HG03135 (cell line): Measurements from ENCODE around the gene WIPF3.

ENCODE experiments used
- ATAC-seq: cut with Tn5 transposase; IDR thresholded peaks from one replicate; pipeline ENCODE4 v1.9.1; 2021; ENCODE audit warnings: mild to moderate bottlenecking, moderate library complexity; ENCODE audit not compliant: unreplicated experiment

WIPF3 gene, protein sequence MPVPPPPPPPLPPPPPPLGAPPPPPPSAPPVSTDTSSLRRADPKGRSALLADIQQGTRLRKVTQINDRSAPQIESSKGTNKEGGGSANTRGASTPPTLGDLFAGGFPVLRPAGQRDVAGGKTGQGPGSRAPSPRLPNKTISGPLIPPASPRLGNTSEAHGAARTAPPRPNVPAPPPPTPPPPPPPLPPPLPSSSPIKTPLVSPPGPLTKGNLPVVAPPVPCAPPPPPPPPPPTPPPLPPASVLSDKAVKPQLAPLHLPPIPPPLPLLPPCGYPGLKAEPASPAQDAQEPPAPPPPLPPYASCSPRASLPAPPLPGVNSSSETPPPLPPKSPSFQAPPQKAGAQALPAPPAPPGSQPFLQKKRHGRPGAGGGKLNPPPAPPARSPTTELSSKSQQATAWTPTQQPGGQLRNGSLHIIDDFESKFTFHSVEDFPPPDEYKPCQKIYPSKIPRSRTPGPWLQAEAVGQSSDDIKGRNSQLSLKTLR

DNA sequence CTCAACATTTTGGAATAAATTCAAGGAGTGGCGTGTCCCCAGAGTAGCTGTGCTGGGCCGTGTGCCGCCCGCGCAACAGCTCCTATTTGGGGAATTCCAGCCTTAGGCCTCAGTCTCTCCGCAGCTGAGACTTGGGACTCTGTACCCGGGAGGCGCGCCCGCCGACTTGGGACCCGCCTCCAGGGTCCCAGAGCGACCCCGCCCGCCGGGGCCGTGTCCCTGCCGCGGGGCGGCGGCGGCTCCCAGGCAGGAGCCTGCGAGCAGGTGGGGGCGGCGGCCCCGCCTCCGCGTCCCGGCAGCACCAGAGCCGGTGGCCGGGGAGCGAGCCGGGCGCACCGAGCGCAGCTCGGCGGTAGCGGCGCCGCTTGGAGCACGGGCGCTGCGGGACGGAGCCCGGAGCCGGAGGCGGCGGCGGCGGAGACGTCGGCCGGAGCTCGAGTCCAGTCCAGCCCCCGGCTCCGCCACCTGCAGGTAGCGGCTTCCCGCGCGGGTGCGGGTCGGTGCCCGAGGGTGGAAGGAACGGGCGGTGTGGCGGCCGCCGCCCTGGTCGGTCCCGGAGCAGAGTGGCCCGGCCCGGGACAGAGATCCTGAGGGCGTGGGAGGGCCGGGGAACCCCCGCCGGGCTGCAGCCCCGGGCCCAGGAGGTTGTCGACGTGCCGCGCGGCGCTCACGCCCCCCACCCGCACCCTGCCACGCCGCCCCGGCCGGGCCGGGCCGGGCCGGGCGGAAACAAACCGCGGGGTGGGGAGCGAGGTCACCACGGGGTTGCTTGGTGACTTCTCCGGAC is at the start of gene WIPF3:
TSS of gene WIPF3 (plus strand) at position 301 of the 787 bp plus-strand sequence. CDS start 28,217 bp downstream, outside the sequence.
- no peak for ATAC-seq

DNA sequence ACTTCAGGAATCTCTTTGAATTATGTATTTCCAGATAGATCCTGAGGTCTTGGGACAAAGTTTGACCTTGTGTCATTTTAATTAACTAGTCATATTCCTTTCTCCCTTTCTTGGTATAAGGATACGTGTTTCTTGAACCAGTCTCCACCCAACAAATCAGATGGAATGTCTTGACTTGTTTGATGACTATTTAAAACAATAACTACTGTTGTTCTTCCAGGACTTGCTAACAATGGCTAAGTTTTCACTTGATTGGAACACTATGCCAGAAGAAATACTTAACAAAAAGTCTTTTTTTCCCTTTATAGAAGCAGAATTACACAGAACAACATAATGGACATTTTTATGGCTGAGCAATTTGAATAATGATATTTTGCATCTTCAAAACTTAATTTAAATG is 43.0 kb upstream of the WIPF3 start:
- ATAC-seq = no peak

DNA sequence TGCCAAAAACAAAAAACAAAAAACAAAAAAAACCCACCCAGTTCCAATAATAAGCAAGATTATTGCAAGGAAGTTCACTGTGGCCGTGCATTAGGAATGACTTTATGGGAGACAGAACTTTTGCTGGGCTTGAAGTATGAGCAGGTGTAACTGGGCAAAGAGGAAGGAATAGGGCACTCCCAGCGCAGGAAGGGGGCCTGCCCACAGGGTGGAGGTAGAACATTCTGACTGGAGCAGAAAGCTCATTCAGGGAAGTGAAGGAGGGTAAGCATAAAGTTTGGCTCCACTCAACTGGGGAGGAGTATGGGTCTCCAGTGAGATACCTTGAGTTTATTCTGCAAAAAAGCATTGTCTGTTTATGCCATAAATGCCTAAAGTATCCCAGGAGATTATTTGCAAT is 42.1 kb upstream of the WIPF3 start:
- ATAC-seq = no peak

DNA sequence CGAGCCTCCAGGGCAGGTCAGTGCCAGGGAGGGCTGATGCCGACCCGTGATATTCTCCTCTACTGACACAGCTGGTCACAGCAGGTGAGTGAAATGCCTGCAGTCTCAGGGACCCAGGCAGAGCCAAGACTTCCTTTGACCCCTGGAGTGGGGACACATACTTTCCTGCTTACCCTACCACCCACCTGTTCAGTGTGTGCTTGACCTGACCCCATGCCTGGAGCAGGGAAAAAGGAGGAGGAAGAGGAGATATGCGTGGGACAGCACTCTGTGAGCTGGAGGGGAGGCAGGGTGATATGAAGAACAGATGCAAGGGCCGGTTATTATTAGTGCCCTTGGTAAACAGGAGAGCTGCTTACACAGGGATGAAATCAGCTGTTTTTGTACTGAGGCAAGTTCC is 40.8 kb upstream of the WIPF3 start:
- ATAC-seq = no peak

DNA sequence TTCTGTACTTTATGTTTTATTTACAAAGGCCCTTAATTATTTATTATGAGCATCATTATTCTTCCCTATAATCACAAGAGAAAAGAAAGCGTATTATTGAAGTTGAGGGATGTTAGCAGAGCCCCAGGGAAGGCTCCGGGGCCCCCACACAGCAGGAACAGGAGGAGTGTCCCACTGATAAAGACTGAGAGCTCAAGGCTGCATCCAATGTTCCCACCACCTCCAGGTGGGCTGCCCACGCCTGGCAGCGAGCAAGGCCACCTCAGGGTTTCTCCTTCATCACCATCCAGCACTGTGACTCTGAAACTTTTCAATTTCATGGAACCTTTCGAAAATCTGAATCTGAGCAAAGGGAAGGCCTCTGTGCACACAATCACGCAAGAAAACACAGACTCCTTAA is 35.9 kb upstream of the WIPF3 start:
- ATAC-seq = no peak

DNA sequence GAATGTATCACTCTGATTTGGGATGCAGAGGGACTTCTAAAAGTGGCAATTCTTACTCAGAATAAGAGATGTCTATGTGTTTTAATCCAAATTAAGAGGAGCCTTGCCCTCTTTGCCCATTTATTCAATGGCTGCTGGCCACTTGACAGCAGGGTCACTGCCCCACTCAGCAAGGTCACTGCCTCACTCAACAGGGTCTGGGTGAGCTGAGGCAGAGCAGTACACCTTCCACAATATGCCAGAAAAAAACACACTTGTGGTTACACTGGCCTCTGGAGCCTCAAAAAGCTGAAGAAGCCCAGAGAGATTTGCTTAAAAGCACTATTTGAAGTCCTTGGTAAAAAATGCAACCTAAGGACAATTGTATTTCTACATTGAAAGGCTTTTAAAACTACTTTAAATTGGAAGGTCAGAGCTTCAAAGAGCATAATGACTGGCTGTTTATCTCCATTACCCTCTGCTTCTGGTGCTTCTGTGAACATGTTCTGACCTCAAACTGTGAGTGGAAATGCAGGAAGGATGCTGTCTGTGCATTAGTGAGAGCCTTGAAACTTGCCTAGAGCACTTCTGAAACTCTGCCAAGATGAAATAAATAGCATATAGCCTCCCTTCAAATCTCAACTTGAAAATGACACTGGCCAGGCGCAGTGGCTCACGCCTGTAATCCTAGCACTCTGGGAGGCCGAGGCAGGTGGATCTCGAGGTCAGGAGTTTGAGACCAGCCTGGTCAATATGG is 35.1 kb upstream of the WIPF3 start:
- no peak for ATAC-seq

DNA sequence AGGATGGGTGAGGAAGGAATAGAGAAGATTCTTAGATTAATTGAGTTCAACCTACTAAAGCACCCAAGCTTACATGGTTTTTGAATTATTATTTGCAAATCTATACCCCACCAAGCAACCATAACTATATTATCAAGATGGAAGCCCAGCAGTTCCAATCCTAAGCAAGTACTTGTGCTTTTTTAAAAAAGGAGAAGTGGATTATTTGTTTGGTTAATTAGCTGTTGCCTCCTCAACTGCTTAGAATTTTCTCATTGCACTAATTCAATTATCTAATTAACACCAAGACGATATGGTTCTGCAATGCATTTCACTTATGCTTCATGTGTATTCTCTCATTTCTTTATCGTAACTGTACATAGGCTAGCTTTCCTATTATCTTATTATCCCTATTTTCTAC is 27.3 kb upstream of the WIPF3 start:
- ATAC-seq = no peak

DNA sequence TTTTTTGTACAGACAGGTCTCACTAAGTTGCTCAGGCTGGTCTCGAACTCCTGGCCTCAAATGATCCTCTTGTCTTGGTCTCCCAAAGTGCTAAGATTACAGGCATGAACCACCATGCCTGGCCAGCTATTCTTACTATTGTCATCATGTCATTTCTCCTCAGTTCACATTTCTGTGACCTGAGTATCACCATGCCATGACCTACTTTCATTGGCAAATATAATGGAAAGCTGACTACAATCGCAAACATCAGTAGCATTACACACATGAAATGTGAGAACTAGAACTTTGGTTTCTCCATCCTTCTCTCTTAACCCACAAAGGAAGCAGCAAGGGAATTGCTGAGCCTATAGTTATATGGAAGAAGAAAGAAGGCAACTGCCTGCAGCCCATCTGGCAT is 26.0 kb upstream of the WIPF3 start:
- ATAC-seq = no peak

DNA sequence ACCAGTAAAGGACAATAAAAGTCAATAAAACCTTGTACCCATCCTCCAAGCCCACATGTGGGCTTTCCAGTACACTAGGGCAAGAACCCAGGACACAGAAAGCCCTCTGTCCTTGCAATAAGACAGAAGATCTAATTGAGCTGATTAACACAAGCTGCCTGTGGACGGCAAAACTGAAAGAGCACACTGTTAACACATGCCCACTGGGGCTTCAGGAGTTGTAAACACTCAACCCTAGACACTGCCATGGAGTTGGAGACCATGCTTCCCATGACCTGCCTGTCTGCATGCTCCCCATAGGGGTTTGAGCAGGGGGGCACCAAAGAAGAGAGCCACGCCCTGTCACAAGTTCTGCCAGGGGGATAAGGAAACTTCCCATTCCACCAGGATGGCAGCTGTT is 22.6 kb upstream of the WIPF3 start:
- no peak for ATAC-seq

DNA sequence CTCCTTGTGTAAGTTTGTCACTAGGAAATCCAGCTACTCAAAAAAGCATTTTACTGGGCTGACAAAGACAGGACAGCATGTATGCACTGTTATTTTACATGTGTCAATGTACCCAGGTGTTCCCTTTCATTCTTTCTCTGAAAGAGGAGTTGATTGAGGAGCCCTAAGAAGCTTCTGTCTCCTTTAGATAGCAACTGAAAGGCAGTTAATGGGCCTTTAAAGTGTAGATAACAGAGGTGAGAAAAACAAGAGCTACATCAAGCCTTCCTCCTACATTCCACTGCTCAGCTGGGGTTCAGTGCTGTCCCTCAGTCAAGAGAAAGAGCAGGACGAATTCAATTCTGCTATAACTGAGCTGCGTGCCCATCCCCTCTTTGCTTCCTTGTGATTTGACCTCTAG is 12.8 kb upstream of the WIPF3 start:
- no peak for ATAC-seq

DNA sequence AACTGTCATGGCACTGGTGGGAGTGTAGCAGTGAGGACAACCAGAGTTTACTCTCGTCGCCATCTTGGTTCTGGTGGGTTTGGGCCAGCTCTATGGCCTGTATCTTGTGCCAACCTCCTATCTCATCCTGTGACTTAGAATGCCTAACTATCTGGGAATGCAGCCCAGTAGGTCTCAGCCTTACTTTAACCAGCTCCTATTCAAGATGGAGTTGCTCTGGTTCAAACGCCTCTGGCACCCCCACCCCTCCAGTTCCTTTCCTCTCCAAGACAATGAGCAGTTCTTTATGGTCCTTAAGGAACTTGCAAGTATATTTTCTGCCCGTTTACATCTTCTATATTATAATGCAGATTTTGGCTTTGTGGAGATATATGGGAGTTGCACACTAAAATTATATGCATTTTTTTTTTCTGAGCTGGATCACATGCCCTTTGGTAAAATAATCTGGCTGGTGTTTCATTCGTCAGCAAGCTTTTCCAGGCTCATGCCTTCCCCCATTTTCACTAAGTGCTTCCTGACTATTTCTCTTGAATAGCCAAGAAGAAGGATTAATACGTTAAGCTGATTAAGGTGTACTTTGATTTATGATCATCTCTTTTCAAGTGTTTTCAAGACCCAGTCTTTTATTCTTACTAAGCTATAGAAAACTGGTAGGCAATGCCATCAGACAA is 11.2 kb upstream of the WIPF3 start:
- no peak for ATAC-seq

DNA sequence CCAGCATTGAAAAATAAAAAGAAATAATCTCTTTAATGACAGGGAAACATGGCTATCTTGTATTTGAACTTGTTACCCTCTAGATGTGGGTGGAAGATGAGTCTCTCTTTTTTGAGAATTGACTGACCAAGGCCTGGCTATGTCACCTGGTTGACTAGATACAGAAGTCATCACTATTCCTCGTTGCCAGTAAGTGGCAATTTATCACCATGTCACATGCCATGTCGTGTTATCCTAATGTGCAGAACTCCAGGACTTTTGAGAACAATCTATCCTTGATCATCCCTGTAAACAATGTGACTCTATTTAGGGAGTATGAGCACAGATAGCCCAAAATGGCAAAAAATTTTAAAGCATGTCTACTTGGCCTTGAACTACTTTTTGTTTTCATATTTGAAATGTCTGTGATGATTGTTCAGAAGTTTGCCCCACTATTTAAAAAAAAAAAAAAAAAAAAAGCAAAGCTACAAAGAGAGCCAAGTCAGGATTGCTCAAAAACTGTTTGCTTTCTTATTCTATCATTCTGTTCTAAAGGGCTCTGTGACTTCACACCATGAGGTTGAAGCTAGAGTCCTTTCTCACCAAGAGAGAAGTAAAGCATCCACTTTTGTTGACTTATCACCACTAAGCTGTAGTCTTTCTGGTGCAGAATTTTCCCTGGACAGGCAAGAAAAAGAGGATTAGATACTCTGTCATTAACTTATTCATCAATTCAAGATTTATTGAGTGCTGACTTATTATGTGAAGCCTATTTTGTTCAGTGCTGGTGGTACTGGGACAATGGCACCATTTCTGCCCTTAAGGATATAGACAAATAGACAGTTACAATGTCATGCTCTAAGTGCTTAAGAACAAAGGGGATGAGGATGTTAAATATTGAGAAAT is 10.4 kb upstream of the WIPF3 start:
- no peak for ATAC-seq

DNA sequence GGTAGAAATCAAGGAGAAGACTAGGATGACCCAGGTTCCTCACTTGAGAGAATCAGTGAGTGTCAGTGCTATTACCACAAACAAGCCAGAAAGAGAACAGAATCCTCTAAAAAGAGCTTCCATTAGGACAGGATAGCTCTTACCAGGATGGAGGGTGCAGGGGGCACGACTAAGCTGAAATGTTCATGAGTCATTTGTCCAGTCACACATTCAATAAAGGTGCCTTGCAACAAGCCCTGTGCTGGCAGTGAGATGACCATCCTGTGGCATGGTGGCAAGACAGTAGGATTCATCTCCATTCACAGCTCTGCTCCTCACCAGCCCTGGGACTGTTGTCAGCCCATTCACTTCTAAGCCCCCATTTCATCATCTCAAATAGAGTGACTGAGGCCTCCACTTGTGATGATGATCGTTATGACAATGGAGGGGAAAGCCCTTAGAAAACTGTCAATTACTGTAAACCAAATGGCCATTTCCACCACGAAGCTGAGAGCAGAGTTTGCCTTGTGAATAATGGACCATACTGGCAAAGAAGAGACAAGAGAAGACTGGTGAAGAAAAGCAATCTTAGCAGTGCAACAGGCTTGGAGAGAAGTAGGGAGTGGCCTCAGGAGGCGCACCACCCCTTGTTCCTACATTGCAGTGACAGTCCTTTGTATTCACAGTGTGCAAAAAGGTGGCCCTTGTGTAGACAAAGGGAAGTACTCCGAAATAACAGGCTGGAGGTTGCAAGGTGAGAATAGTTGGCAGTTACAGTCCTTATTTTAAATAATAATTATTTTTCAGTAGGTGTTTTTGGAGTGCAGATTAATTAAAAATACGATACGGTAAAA is 9.0 kb upstream of the WIPF3 start:
- no peak for ATAC-seq

DNA sequence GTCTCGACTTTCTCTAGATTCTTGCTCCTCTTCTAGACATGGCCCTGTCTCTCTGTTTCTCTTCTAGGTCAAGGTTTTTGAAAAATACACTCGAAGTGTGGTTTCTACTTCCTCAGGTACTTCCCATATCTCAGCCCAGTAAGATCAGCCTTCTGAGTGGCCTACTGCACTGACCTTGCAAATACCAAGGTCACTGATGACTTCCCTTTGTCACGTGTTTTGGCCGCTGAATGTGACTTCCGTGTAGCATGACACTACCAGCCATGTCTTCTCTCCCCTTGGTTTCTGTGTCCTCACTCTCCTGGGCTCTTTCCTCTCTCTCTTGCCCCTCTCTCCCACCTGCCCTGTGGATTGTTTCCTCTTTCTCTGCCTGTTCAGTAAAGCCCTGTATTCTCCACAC is 7.9 kb upstream of the WIPF3 start:
- no peak for ATAC-seq

DNA sequence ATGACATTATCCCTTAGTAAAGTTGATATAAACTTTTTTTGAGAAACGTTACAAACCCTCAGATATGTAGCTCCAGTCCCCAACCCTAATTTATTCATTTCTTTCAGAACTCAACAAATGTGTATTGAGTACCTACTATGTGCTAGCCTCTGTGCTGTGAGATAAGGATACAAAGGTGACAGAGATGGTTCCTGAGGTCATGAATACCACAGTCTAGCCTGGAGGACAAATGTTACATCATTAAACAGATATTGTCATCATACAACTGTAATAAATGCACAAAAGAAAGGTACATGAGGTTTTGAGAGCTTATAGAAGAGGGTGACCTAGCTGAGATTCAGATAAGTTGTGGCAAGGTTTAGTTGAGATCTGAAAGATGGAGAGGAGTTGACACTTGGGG is 4.4 kb upstream of the WIPF3 start:
- no peak for ATAC-seq

DNA sequence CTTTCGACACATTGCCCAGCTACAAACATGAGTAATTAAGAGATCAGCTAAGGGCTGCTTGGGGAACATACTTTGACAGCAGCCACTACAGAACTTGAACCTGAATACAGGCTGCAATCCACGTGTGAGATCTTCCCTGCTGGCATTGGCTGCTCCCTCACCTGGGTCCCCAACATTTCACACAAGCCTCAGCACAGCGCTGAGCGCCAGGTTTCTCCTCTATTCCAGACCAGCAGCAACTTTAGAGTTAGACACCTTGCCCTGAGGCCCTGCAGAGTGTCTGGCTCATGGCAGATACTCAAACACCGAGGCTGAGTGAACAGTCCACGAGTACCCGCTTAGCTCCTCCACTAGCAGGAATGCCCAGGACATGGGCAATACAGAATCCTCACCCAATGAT is 1.3 kb upstream of the WIPF3 start:
- no peak for ATAC-seq

DNA sequence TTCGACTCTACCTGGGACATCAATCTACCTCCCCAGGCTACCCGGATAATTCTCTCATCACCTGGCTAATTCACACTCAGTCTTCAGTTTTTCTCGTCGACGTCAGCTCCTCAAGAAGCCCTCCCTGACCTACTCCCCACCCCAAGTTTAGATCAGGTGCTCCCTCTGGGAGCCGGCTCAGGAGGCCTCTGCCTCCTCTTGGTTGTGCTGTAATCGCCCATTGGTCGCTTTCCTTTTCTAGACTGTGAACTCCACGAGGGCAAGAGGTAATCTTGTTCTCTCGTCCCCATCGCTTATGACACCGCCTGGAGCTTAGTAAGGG is 461 bp upstream of the WIPF3 start:
- ATAC-seq = no peak

DNA sequence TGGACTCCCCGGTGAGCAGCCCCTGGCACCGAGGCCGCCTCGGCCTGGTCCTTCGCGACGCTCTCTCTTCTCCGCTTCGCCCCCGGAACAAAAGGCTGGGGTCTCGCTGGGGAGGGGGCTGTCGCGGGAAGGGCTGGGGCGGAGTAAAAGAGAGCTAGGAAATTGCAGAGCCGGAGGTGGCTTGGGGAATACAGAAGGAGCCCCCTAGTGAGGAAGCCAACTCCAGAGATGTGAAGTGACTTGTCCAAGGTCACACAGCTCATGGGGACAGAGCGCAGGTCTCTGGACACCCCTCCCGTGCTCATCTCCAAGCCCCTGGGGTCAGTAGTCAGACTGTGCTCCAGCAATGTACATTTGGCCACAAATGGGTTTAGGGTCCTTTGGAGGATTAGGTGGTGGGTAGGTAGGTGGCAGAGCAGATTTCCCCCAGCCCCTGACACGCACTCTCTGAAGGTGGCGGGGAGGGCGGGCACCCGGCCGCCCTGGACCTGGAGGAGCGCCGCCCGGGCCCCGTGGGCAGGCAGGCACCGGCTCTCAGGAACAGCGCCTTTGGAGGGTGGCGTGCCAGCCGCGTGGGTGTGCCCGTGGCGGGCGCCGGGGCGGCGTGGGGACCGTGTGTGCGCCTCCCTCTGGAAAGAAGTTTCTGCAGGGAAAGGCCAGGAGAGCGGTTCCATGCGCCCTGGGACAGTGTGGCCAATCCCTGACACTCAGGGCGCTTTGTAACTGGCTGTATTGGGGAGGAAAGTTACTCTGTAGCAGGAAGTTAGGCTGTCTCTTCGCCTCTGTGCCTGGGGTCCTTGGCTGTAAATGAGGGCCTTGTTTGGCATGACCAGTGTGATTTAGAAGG is 910 bp downstream of the WIPF3 start:
- ATAC-seq = no peak
